ENCODE data around the gene CHCHD3.
A peak's percentile ranks its signal among the peaks of the same experiment; 100 is the strongest.

Gene CHCHD3

GRCh38 chr7:132743974-132744373 is 337.9 kb downstream of the CHCHD3 start:
- no peaks in the 10 kb centered on the region for H3K36me3 ChIP-seq (ENCODE audit: control insufficient read depth in 2 of 2, insufficient read depth in 1 of 2, low read length in 2 of 2)
- POLR2A ChIA-PET = no interaction called here
- H3K27ac ChIP-seq (ENCODE audit: extremely low read depth, low read depth, low read length) = no peak overlapping the region
- H3K9me3 ChIP-seq (ENCODE audit: control insufficient read depth, insufficient read depth, low read depth, low read length) = no peaks in the 10 kb centered on the region
- CTCF ChIA-PET = interaction anchor here (0.7 kb wide), 1 partner anchor 33 kb away, joined by 3 read pairs; no protein-coding TSS in a partner anchor
- no peak overlapping the region for H3K4me3 ChIP-seq (ENCODE audit: low read depth, low read length)
- H3K4me1 ChIP-seq (ENCODE audit: control insufficient read depth, insufficient read depth, low read length) = no peaks in the 10 kb centered on the region
- TF ChIP-seq ZNF133 (tag by site-specific recombination; IDR thresholded peaks at IDR 0.05) (peak; percentile 99), ZFHX2 (tag by site-specific recombination; conservative IDR thresholded peaks at IDR 0.05) (no peak), SETDB1 (IDR thresholded peaks at IDR 0.05; ENCODE audit: insufficient read length, low read length) (peak; percentile 78), ZNF544 (tag by site-specific recombination; IDR thresholded peaks at IDR 0.05) (no peak)

GRCh38 chr7:132742189-132742612 is 339.7 kb downstream of the CHCHD3 start:
- H3K9me3 ChIP-seq (ENCODE audit: control insufficient read depth, insufficient read depth, low read depth, low read length) = no peaks in the 10 kb centered on the region
- no peak overlapping the region for H3K4me3 ChIP-seq (ENCODE audit: low read depth, low read length)
- no peaks in the 10 kb centered on the region for H3K4me1 ChIP-seq (ENCODE audit: control insufficient read depth, insufficient read depth, low read length)
- H3K36me3 ChIP-seq (ENCODE audit: control insufficient read depth in 2 of 2, insufficient read depth in 1 of 2, low read length in 2 of 2) = no peaks in the 10 kb centered on the region
- ChIA-PET CTCF (interaction anchor here (0.6 kb wide), 1 partner anchor 591 kb away, joined by 3 read pairs; no protein-coding TSS in a partner anchor), POLR2A (no interaction called here)
- no peak overlapping the region for H3K27ac ChIP-seq (ENCODE audit: extremely low read depth, low read depth, low read length)
- no peak for TF ChIP-seq ZBTB6 (tag by site-specific recombination; IDR thresholded peaks at IDR 0.05)
- no peak for TF ChIP-seq ZNF623 (tag by site-specific recombination; IDR thresholded peaks at IDR 0.05)
- TF ChIP-seq ZNF112 (tag by site-specific recombination; IDR thresholded peaks at IDR 0.05) = no peak
- no peak for TF ChIP-seq OSR2 (tag by site-specific recombination; IDR thresholded peaks at IDR 0.05)
- TF ChIP-seq ZNF596 (tag by site-specific recombination; IDR thresholded peaks at IDR 0.05) = no peak
- TF ChIP-seq ZBTB17 (tag by site-specific recombination; IDR thresholded peaks at IDR 0.05) = no peak
- TF ChIP-seq ZSCAN16 (tag by site-specific recombination; IDR thresholded peaks at IDR 0.05) = no peak
- TF ChIP-seq ZSCAN18 (tag by site-specific recombination; IDR thresholded peaks at IDR 0.05) = no peak
- TF ChIP-seq ZNF37A (tag by site-specific recombination; IDR thresholded peaks at IDR 0.05) = no peak
- no peak for TF ChIP-seq MYNN (tag by site-specific recombination; IDR thresholded peaks at IDR 0.05; ENCODE audit: borderline replicate concordance)
- no peak for TF ChIP-seq ZNF184 (tag by site-specific recombination; IDR thresholded peaks at IDR 0.05)
- TF ChIP-seq ZNF10 (tag by site-specific recombination; IDR thresholded peaks at IDR 0.05) = no peak
- no peak for TF ChIP-seq ZBTB1 (tag by site-specific recombination; IDR thresholded peaks at IDR 0.05)
- TF ChIP-seq ZNF16 (tag by site-specific recombination; IDR thresholded peaks at IDR 0.05; ENCODE audit: low read depth) = no peak
- no peak for TF ChIP-seq ZNF146 (tag by site-specific recombination; IDR thresholded peaks at IDR 0.05)
- no peak for TF ChIP-seq SETDB1 (IDR thresholded peaks at IDR 0.05; ENCODE audit: insufficient read length, low read length)
- no peak for TF ChIP-seq ZNF350 (tag by site-specific recombination; IDR thresholded peaks at IDR 0.05)
- TF ChIP-seq ZBTB7A (tag by site-specific recombination; IDR thresholded peaks at IDR 0.05; ENCODE audit: low read depth) = no peak

GRCh38 chr7:132740176-132740575 is 341.7 kb downstream of the CHCHD3 start:
- ChIA-PET CTCF (interaction anchor here (0.7 kb wide), 1 partner anchor 1677 kb away, joined by 3 read pairs; no protein-coding TSS in a partner anchor), POLR2A (no interaction called here)
- Histone ChIP-seq H3K36me3 (ENCODE audit: control insufficient read depth in 2 of 2, insufficient read depth in 1 of 2, low read length in 2 of 2) (no peaks in the 10 kb centered on the region), H3K27ac (ENCODE audit: extremely low read depth, low read depth, low read length) (no peak overlapping the region), H3K9me3 (ENCODE audit: control insufficient read depth, insufficient read depth, low read depth, low read length) (no peaks in the 10 kb centered on the region), H3K4me3 (ENCODE audit: low read depth, low read length) (no peak overlapping the region), H3K4me1 (ENCODE audit: control insufficient read depth, insufficient read depth, low read length) (no peaks in the 10 kb centered on the region)
- TF ChIP-seq RBAK (tag by site-specific recombination; IDR thresholded peaks at IDR 0.05) (no peak), ZSCAN30 (tag by site-specific recombination; IDR thresholded peaks at IDR 0.05) (no peak), REST (tag by site-specific recombination; IDR thresholded peaks at IDR 0.05) (no peak)
